HG03521 (cell line): Measurements from ENCODE around the gene FAM200A.
"Not testable (repeated sequence)": the region's sequence is repeated elsewhere in the genome, so short reads cannot be mapped to it uniquely, and the experiment has no call there.

Experiments
- ATAC-seq: cut with Tn5 transposase; IDR thresholded peaks from one replicate; pipeline ENCODE4 v1.9.1; 2021; ENCODE audit warnings: mild to moderate bottlenecking, moderate library complexity; ENCODE audit not compliant: unreplicated experiment

Gene FAM200A

DNA sequence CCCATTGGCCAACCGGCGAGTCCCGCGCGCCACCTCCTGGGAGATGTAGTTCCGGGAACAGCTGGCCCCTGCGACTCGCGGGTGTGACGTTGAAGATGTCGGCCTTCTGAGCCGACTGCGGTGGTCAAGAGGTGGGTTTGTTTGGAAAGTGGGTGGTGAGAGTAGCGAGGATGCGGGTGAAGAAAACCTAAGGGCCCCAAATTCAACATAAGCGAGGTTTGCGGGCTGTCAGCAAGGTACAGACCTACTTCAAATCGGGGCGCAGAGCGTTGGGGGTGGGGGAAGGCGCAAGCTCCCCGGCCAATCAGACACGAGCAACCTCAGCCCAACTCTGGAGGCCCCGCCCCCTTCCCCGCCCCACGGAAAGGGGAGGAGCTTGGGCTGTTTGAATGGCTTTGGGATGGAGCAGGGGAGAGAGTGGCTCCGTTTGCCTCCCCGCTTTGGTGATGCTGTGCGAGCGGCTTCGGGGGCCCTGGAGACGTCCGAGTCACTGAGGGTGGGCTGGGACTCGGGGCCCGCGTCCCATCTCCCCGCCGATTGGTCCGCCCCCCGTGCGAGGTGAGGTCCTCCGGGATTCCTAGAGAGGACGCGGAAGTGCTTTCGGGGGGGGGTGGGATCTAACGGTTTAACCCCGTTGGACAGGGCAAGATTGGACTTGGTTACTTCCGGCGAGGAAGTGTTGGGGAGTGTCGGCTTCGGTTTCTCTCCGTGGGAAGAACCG is 47.2 kb downstream of the FAM200A start, which contains the start of gene ZKSCAN5:
Gene ZKSCAN5, plus strand, starts transcription at position 60 of the 721 bp plus-strand sequence. CDS start 1,383 bp downstream, outside the sequence.
- ATAC-seq, result peak; percentile 72

DNA sequence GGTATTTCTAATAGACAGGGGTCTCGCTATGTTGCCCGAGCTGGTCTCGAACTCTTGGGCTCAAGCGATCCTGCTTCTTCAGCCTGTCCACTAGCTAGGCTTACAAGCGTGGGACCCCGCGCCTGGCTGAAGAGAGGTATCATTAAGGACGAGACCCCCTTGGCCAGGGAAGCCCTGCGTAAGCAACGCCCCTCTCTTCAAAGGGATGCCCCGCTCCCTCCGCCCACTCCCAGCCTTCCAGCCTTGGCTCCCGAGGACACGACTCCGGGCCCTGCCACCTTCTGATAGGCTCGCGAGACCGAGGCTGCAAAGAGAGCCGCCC is 47.7 kb downstream of the FAM200A start:
- no peak for ATAC-seq

DNA sequence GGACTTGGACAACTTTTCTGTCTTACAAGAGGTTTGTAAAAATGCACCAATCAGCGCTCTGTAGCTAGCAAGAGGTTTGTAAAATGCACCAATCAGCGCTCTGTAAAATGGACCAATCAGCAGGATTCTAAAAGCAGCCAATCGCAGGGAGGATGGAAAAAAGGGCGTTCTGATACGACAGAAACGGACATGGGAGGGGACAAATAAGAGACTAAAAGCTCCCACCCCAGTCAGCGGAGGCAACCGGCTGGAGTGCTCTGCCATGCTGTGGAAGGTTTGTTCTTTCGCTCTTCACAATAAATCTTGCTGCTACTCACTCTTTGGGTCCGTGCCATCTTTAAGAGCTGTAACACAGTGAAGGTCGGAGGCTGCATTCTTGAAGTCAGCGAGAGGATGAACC is 50.7 kb downstream of the FAM200A start:
- not testable (repeated sequence) for ATAC-seq

DNA sequence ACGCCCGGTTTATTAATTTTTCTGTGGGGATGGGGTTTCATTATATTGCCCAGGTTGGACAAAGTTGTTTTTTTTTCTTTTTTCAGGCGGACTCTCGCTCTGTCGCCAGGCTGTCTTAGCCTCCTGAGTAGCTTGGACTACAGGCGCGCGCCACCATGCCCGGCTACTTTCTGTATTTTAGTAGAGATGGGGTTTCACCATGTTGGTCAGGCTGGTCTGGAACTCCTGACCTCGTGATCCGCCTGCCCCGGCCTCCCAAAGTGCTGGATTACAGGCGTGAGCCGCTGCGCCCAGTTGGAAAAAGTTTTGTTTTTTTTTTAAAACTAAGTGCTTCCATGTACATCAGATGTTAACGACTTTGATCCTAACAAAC is 51.3 kb downstream of the FAM200A start:
- ATAC-seq, result no peak

DNA sequence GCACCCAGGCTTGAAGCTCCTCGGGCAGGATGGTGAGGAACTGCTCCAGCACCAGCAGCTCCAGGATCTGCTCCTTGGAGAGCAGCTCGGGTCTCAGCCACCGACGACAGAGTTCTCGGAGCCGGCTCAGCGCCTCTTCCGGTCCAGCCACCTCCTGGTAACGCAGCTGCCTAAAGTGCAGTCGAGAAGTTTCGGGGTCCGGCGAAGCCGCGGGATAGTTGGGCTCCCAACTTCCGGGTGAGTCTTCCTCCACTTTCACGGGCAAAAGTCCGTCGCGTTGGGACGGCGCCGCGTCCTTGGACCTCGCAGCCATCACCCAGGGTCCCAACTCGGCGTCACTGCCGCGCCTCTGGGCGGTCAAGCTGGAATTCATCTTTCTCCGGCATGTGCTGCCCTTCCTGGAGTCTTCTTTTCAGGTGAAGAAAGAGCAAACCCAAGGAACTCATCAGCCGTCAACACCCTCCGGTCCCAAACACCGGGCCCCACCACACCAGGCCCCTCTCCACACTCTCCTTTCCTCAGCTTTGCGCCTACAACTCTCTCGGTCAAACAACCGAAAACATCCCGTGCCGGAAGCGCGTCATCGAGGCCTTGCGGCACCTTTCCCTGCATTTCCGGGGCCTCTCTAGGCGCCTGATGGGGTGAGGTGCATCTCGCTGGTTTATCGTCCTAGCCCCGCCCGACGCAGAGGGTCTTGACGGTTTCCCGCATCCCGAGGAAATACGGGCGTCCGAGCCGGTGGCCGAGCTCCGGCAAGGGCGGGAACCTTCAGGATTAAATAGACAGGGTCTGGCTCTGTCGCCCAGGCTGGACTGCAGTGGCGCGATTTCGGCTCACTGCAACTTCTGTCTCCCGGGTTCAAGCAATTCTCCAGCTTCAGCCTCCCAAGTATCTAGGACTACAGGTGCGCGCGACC is 51.9 kb downstream of the FAM200A start, which contains the start of gene ZNF394:
Gene ZNF394, minus strand, starts transcription at position 561 of the 916 bp plus-strand sequence. Its CDS starts 188 bp downstream, at position 373.
- peak; percentile 41 for ATAC-seq

DNA sequence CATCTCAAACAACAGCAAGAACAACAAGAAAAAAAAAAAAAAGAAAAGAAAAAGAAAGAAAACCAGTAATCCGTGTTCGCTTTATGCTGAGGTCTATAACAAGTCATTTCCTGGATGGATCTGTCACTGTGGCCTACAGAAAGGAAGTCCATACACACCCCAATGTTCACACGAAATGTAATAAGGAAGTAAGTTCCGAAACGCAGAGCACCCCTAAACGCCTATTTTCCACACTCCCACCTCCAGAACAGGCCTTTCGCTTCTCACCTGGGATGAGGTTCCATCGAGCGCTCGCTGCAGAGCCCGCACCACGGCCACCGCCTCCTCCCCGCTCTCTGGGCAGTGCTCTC is 52.6 kb downstream of the FAM200A start:
- ATAC-seq, result peak; percentile 7

DNA sequence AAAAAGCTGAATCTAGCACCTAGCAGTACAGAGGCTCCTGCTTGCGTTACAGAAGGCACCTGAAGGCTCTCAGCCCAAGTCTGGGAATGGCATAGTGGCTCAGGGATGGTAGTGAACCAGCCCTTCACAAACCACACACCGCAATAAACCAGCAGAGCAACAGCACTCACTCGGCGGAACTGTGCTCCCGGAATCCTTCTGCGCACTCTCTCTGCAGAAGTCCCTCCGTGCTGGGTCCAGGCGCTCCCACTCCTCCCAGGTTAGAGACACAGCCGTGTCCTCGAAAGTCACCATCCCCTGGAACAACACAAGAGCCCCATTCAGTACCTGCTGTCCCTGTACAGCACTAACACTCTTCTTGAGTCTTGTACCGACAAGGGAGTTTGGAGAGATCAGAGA is 53.4 kb downstream of the FAM200A start:
- ATAC-seq, result no peak

DNA sequence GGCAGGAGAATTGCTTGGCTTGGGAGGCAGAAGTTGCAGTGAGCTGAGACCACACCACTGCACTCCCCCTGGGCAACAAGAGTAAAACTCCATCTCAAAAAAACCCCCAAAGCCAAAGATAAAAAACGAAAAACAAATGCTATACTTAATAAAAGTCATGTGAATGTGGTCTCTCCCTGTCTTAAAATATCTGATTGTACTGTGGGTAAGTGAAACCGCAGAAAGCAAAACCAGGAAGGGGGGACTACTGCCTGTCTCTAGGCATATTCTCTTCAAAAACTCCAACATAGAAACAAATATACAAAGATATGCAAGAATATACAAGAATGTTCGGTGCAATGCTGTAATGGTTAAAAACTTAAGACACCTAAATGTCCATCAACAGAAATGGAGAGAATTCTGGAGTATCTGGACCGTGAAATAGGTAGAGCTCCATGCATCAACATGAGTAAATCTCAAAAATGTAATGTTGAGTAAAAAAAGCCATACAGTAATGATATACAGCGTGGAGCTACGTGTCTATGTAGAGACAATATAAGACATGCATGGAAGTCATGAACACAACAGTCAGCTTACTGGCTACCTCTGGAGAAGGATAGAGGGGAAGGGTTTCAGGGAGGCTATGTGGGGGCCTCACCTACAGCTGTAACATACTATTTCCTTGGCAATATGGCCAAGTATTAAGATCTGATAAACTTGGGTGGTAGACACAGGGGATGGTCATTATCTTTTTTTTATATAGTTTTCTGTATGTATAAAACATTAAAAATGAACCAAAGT is 54.0 kb downstream of the FAM200A start:
- ATAC-seq, result no peak
